Left ventricle myocardium inferior (tissue), 1 donor: ENCODE measurements around the gene IL17REL. TPM values are rescaled to one million over a fixed set of nuclear protein-coding genes. Genes with fewer than 3 reads are reported as not detected.

Experiments used
- DNase-seq: peaks from one replicate; pipeline ENCODE4 v3.0.0-alpha.2; 2020
- H3K27ac ChIP-seq: fragments of 200-600 bp; replicated peaks from 2 replicates; pipeline ENCODE4 v1.8.0; 2021
- H3K27me3 ChIP-seq: fragments of 200-600 bp; 2 replicates; pipeline ENCODE4 v1.8.0; 2021; ENCODE audit warnings: low read depth
- H3K36me3 ChIP-seq: fragments of 200-600 bp; 2 replicates; pipeline ENCODE4 v1.8.0; 2021
- H3K4me1 ChIP-seq: fragments of 200-600 bp; 2 replicates; pipeline ENCODE4 v1.8.0; 2021
- H3K4me3 ChIP-seq: fragments of 200-600 bp; 2 replicates; pipeline ENCODE4 v1.8.0; 2021; ENCODE audit warnings: mild to moderate bottlenecking, moderate library complexity
- H3K9me3 ChIP-seq: fragments of 200-600 bp; replicated peaks from 2 replicates; pipeline ENCODE4 v1.8.0; 2021
- intact Hi-C: fragments of 100-400 bp; cut with micrococcal nuclease; formaldehyde crosslinking; loops from one replicate; pipeline ENCODE4 v1.11.0; 2022
- total RNA-seq: library from RNA; stranded (reverse); fragmentation: NEBNext Ultra II Directional; extraction: Animal tissue kit (Norgen Biotek cat#: 25700); gene quantifications from one replicate; pipeline ENCODE4 v1.2.1, GENCODE V29; 2021
- TF ChIP-seq, protein P1 (sequence below): fragments of 200-600 bp; IDR thresholded peaks from 2 replicates; pipeline ENCODE4 v1.8.0; 2021; ENCODE audit warnings: antibody characterized with exemption, mild to moderate bottlenecking, borderline replicate concordance
- donor health status: DM: no; HTN: yes; CAD: no; lungs with severe emphysema.

IL17REL gene
- total RNA-seq, 1 donor from 2014 or later = not detected

- H3K4me3 ChIP-seq = no peak overlapping the region
- no peaks in the 10 kb centered on the region for H3K9me3 ChIP-seq
- intact Hi-C loops = no loop called here
- no peak for DNase-seq
- TF ChIP-seq, protein P1, sequence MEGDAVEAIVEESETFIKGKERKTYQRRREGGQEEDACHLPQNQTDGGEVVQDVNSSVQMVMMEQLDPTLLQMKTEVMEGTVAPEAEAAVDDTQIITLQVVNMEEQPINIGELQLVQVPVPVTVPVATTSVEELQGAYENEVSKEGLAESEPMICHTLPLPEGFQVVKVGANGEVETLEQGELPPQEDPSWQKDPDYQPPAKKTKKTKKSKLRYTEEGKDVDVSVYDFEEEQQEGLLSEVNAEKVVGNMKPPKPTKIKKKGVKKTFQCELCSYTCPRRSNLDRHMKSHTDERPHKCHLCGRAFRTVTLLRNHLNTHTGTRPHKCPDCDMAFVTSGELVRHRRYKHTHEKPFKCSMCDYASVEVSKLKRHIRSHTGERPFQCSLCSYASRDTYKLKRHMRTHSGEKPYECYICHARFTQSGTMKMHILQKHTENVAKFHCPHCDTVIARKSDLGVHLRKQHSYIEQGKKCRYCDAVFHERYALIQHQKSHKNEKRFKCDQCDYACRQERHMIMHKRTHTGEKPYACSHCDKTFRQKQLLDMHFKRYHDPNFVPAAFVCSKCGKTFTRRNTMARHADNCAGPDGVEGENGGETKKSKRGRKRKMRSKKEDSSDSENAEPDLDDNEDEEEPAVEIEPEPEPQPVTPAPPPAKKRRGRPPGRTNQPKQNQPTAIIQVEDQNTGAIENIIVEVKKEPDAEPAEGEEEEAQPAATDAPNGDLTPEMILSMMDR = no peak
- H3K27ac ChIP-seq = no peak overlapping the region
- H3K4me1 ChIP-seq = peaks cover 10% of the 10 kb centered on the region
- peaks cover 86% of the 10 kb centered on the region for H3K27me3 ChIP-seq
- no peaks in the 10 kb centered on the region for H3K36me3 ChIP-seq
Observed at GRCh38 chr22:50015451-50016307, 3.1 kb upstream of the IL17REL start.

DNA sequence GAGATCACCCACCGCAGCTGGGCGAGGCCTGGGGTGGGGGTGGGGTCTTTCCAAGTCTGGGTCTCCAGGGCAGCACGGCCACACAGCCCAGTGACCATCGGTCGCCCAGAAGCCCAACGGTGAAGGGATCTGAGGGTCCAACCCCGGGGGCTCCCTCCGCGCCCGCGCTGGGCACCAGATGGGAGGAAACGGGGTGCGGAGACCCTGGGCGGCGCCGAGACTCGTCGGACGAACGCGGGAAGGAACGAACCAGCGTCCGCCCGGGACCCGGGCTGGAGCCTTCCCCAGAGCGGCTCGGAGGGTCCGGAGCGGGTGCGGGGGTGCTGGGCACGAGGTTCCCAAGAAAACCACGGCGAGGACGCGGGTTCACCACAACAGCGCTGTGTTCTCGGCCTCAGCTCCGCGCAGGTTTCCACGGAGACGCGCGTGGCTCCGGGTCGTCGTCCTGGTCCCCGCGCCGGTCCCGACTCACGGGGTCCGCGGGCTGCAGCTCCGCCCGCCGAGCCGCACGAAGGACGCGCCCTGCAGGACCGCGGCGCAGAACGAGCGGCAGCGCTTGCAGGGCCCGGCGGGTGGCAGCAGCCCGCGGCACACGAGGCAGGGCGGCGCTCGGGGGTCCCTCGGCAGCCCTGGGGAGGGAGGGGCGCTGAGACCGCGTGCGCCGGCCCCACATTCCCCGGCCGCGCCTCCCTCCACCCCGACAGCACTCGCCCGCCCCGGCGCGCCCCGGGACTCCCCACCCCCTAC lies 2.3 kb upstream of the IL17REL start:
- Histone ChIP-seq H3K4me3 (no peak overlapping the region), H3K27me3 (peaks cover 94% of the 10 kb centered on the region)

GRCh38 chr22:50014053-50014501 lies 1.5 kb upstream of the IL17REL start:
- H3K27me3 ChIP-seq = peaks cover 97% of the 10 kb centered on the region
- H3K4me1 ChIP-seq = peaks cover 10% of the 10 kb centered on the region
- intact Hi-C loops = no loop called here
- H3K9me3 ChIP-seq = no peaks in the 10 kb centered on the region
- TF ChIP-seq, protein P1 = no peak
- no peak overlapping the region for H3K27ac ChIP-seq
- no peaks in the 10 kb centered on the region for H3K36me3 ChIP-seq
- peak; percentile 9 for DNase-seq
- H3K4me3 ChIP-seq = no peak overlapping the region

More for the DNA sequence above, 2.3 kb upstream of the IL17REL start:
- intact Hi-C loops = no loop called here
- Histone ChIP-seq H3K27ac (no peak overlapping the region), H3K9me3 (no peaks in the 10 kb centered on the region), H3K36me3 (no peaks in the 10 kb centered on the region), H3K4me1 (peaks cover 10% of the 10 kb centered on the region)
- DNase-seq = peak; percentile 8
- TF ChIP-seq, protein P1 = no peak

DNA sequence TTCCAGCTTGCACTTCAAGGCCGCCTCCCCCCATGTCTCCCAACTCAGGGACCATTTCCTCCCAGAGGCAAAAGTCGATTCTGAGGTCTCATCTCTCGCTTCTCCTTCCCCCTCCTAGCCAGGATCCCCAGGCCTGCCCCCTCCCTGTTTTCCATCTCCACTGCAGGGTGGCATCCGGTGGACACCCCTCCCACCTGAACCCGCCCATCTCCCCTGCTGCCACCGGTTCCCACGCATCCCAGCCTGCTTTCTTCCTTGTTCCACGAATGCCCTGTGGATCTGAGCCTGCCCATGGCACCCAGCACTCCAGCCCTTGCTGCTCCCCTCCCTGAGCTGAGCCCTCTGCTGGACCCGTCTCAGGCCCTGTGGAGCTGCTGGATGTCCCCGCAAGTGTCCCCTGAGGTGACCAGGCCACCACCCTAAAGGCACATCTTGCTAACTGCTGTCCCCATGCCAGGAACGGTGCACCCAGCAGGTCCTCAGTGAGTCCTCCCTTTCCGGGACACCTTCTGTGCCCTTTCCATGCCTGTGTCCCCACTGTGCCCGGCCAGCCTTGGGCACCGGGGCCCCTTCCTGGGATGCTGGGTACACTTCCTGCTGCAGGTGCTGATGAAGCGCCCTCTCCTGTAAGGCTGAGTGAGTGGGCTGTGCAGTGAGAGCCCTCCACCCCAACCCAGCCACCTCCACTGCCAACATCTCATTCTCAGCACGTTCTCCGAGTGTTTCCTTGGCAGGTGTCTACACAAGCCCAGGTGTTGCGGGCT lies 936 bp downstream of the IL17REL start:
- Histone ChIP-seq H3K9me3 (no peaks in the 10 kb centered on the region), H3K36me3 (no peaks in the 10 kb centered on the region), H3K27ac (no peak overlapping the region), H3K27me3 (peaks cover 84% of the 10 kb centered on the region), H3K4me3 (no peak overlapping the region), H3K4me1 (peaks cover 10% of the 10 kb centered on the region)
- peak; percentile 5 for DNase-seq
- intact Hi-C loops = no loop called here
- TF ChIP-seq, protein P1 = no peak
